ENCODE measurements around the gene TMEM35B. TPM values are rescaled to one million over a fixed set of nuclear protein-coding genes. Genes with fewer than 3 reads are reported as not detected.

TMEM35B gene
- total and polyA plus RNA-seq, 8 donors: 10.7 to 33.8 (median 14.5) TPM

DNA sequence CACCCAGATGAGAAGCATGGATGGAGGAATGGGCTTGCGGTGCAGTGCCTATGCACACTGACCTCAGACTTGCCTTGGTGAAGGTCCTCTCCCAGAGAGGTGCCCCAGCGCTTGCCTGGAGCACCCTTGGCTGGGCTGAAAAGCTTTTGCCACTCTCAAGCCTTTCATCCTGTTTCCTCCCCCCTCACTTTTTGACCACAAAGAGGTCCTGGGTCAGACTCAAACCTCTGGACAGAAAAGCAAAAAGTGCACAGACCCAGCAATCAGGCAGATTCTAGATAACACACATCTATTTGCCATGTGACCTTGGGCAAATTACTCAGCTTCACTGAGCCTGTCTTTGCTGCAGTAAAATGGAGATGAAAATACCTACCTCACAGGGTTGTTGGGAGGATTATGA lies 7.3 kb downstream of the TMEM35B start:
- intact Hi-C loops (cut with DNase I): no loop called here
- WGBS, 2 donors: 94 to 97% methylated on average over 2 of the region's 2 CpGs
- ATAC-seq: no peak

GRCh38 chr1:34977210-34977471 lies 8.0 kb downstream of the TMEM35B start:
- Histone ChIP-seq H3K4me1 (no peaks in the 10 kb centered on the region), H3K36me3 (no peaks in the 10 kb centered on the region), H3K27me3 (no peaks in the 10 kb centered on the region), H3K9me3 (no peaks in the 10 kb centered on the region), H3K27ac (no peak overlapping the region), H3K4me3 (no peak overlapping the region)
- DNase-seq (no peak), ATAC-seq (no peak), FAIRE-seq (no peak)
- TF ChIP-seq, protein P1, sequence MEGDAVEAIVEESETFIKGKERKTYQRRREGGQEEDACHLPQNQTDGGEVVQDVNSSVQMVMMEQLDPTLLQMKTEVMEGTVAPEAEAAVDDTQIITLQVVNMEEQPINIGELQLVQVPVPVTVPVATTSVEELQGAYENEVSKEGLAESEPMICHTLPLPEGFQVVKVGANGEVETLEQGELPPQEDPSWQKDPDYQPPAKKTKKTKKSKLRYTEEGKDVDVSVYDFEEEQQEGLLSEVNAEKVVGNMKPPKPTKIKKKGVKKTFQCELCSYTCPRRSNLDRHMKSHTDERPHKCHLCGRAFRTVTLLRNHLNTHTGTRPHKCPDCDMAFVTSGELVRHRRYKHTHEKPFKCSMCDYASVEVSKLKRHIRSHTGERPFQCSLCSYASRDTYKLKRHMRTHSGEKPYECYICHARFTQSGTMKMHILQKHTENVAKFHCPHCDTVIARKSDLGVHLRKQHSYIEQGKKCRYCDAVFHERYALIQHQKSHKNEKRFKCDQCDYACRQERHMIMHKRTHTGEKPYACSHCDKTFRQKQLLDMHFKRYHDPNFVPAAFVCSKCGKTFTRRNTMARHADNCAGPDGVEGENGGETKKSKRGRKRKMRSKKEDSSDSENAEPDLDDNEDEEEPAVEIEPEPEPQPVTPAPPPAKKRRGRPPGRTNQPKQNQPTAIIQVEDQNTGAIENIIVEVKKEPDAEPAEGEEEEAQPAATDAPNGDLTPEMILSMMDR (IDR thresholded peaks at IDR 0.05): no peak
- intact Hi-C loops (cut with DNase I): no loop called here
- WGBS, 2 donors: 89 to 97% methylated on average over 13 of the region's 13 CpGs

More for the DNA sequence above, 7.3 kb downstream of the TMEM35B start:
- H3K27ac ChIP-seq: no peak overlapping the region
- no peaks in the 10 kb centered on the region for H3K36me3 ChIP-seq
- TF ChIP-seq, protein P1 (IDR thresholded peaks at IDR 0.05): no peak
- no peaks in the 10 kb centered on the region for H3K4me1 ChIP-seq
- FAIRE-seq (no peak), DNase-seq (no peak)
- H3K4me3 ChIP-seq: no peak overlapping the region
- no peaks in the 10 kb centered on the region for H3K27me3 ChIP-seq
- H3K9me3 ChIP-seq: no peaks in the 10 kb centered on the region

DNA sequence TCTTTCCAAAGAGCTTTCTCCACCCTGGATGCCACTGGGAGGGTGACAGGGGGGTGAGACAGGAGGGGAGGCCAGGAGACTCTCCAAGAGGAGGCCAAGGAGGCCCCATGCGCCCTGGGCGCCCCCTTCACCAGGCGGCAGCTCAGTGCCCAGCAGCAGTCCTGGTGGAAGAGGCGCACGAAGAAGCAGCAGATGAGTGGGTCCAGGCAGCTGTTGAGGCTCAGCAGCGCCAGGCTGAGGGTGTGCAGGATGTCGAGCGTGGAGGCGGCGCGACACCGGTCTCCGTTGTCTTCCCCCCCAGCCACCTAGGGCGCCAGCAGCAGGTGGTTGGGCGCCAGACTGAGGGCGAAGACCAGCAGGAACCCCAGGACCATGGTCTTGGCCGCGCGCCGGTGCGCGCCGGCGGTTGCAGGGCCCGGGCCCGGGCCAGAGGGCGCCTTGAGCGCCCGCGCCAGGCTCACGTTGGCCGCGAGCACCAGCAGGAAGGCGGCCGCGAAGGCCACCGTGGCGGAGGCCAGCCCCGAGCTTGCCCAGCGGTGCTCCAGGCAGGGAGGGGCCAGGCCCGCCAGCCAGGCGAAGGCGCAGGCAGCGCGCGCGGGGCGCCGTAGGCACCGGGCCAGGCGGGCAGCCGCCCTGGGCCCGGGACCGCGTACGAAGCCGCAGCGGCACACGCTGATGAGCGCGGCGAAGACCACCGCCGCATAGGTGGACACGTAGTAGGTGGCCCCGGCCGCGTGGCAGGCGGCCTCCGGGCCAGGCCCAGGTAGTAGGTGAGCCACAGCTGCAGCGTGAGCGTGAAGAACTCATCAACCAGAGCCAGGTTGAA lies 8.6 kb downstream of the TMEM35B start:
- Histone ChIP-seq H3K27me3 (no peaks in the 10 kb centered on the region), H3K9me3 (no peaks in the 10 kb centered on the region), H3K36me3 (no peaks in the 10 kb centered on the region), H3K27ac (no peak overlapping the region), H3K4me3 (no peak overlapping the region), H3K4me1 (no peaks in the 10 kb centered on the region)
- intact Hi-C loops (cut with DNase I): no loop called here
- FAIRE-seq: no peak
- WGBS, 2 donors: 79 to 80% methylated on average over 71 to 72 of the region's 72 CpGs
- DNase-seq: peak in 1 of 6 donors; percentile 51
- TF ChIP-seq, protein P1 (IDR thresholded peaks at IDR 0.05): no peak
- no peak for ATAC-seq

DNA sequence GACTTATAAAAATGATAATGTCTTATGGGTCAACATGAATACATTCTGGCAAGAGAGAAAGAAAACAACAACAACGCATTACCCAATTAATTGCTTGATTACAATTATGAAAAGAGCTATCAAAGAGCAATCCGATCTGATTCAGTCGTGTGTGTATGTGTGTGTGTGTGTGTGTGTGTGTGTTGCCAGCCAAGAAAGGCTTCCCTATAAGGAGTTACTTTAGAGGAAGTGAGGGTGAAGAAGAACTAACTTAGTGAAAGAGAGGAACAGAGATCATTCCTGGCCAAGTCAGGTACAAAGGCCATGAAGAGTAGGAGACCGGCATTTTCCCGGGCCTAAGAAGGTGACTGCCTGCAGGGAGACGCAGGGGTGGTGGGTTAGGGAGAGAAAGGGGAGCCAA lies 9.4 kb downstream of the TMEM35B start:
- ATAC-seq: no peak
- no peak for DNase-seq
- intact Hi-C loops (cut with DNase I): no loop called here
- no peak overlapping the region for H3K4me3 ChIP-seq
- no peaks in the 10 kb centered on the region for H3K27me3 ChIP-seq
- H3K4me1 ChIP-seq: no peaks in the 10 kb centered on the region
- no peak for FAIRE-seq
- no peaks in the 10 kb centered on the region for H3K36me3 ChIP-seq
- WGBS, 2 donors: 81 to 85% methylated on average over 6 of the region's 6 CpGs
- H3K27ac ChIP-seq: no peak overlapping the region
- no peaks in the 10 kb centered on the region for H3K9me3 ChIP-seq
- TF ChIP-seq, protein P1 (IDR thresholded peaks at IDR 0.05): no peak

DNA sequence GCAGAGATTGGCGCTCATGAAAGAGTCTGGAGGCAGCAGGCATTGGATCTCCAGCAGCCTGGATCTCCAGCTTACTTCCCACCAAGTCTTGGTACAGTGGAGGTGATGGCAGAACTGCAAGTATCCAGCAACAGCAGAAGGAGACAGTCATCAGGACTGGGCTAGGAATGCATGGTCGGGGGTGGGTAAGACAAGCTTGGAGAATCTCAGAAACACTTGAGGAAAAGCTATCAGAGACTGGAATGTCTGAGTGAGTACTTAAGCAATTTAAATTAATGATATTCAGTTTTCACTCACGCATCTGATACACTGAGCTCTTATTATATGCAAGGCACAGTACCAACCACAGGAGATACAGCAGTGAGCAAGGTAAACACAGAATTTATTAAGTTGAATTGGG lies 9.8 kb downstream of the TMEM35B start:
- 84 to 93% methylated on average over 3 of the region's 3 CpGs for WGBS, 2 donors
- no peak overlapping the region for H3K27ac ChIP-seq
- intact Hi-C loops (cut with DNase I): no loop called here

More for the DNA sequence above, 9.8 kb downstream of the TMEM35B start:
- H3K9me3 ChIP-seq: no peaks in the 10 kb centered on the region
- H3K36me3 ChIP-seq: no peaks in the 10 kb centered on the region
- DNase-seq (no peak), FAIRE-seq (no peak), ATAC-seq (no peak)
- H3K4me3 ChIP-seq: no peak overlapping the region
- no peaks in the 10 kb centered on the region for H3K4me1 ChIP-seq
- no peaks in the 10 kb centered on the region for H3K27me3 ChIP-seq
- TF ChIP-seq, protein P1 (IDR thresholded peaks at IDR 0.05): no peak
